Urothelium cell line (cell line): Measurements from ENCODE around the gene NRROS.
A peak's percentile ranks its signal among the peaks of the same experiment; 100 is the strongest.

Source experiments
- DNase-seq: peaks from one replicate; pipeline ENCODE4 v3.0.0; 2011; ENCODE audit warnings: low spot score, mixed read lengths
- FAIRE-seq: peaks from 2 replicates; lab custom pipeline; 2011; peaks lifted over from hg19 to GRCh38; lab: Jason Lieb, UNC

NRROS gene

GRCh38 chr3:196673632-196674031 is 34.1 kb downstream of the NRROS start:
- DNase-seq (no peak), FAIRE-seq (no peak)

- no peak for FAIRE-seq
- no peak for DNase-seq
Observed at GRCh38 chr3:196677353-196677752, 37.9 kb downstream of the NRROS start.

- DNase-seq: no peak
- FAIRE-seq: no peak
Observed at GRCh38 chr3:196677931-196678330, 38.4 kb downstream of the NRROS start.

GRCh38 chr3:196684548-196685407 is 45.3 kb downstream of the NRROS start:
- FAIRE-seq (no peak), DNase-seq (peak; percentile 60)

- no peak for DNase-seq
- FAIRE-seq: no peak
Observed at GRCh38 chr3:196686436-196686835, 46.9 kb downstream of the NRROS start.

DNA sequence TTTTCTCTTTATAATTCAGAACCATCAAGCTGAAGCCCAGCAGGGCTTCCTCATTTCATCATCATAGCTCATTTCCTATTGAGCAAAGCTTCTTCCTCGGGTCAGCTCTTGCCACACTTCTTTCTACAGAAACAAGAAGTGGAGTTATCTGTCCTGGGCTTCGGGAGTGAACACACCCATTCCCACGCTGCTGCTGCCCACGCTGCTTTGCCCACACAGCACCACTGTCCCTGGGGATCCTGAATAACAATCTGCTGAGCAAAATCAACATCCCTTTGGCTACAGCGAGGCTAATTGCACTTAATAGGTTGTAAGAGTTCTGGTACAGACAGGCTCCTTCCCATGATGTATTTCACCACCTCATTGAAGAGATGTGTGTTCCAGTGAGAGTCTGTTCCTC is 48.9 kb downstream of the NRROS start:
- no peak for FAIRE-seq
- no peak for DNase-seq

DNA sequence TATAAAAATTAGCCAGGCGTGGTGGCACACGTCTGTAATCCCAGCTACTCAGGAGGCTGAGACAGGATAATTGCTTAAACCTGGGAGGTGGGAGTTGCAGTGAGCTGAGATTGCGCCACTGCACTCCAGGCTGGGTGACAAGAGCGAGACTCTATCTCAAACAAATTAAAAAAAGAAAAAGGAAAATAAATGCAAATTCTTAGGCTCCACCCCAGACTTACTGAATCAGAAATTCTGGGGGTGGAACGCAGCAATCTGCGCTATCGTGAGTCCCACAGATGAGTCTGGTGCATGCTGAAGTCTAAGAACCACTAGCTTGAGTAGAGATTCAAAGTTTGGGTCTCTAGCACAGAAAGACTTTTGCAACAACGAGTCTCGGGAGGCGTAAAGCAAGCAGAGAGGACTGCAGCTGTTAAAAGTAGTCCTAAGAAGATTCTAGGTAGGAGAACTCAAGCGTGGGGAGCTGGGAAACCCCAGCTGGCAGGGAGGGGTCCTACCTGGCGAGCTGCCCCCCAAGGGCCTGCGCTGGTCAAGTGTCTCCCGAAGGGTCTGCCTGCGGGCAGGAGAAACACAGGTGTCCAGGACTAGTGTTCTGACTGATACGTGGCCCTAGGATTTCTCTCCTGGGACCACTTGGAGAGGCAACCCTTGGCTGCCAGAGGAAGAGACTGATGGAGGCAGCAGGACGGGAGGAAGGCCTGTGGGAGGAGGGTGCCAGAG is 50.6 kb downstream of the NRROS start:
- DNase-seq: no peak
- no peak for FAIRE-seq

DNA sequence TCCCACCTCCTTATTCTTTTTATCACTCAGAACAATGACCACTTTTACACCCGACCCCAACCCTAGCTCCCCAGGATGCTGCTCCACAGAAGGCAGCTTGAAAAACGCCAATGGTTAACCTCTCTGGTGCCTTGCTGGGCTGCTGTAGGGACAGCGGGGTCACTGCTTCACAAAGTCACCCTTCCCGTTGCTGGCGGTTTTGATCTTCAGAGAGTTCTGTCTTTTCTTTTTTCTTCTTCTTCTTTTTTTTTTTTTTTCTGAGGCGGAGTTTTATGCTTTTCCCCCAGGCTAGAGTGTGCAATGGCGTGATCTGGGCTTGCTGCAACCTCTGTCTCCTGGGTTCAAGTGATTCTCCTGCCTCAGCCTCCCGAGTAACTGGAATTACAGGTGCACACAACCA is 51.9 kb downstream of the NRROS start:
- no peak for FAIRE-seq

GRCh38 chr3:196694202-196694638 is 54.7 kb downstream of the NRROS start:
- no peak for DNase-seq
- no peak for FAIRE-seq

More for the DNA sequence above, 51.9 kb downstream of the NRROS start:
- DNase-seq: no peak

- peak; percentile 93 for FAIRE-seq
- DNase-seq: no peak
Observed at GRCh38 chr3:196694941-196695848, 55.7 kb downstream of the NRROS start.

- no peak for FAIRE-seq
- DNase-seq: no peak
Observed at GRCh38 chr3:196695849-196696226, 56.3 kb downstream of the NRROS start.

GRCh38 chr3:196697270-196697669 is 57.8 kb downstream of the NRROS start:
- DNase-seq: no peak
- FAIRE-seq: no peak

DNA sequence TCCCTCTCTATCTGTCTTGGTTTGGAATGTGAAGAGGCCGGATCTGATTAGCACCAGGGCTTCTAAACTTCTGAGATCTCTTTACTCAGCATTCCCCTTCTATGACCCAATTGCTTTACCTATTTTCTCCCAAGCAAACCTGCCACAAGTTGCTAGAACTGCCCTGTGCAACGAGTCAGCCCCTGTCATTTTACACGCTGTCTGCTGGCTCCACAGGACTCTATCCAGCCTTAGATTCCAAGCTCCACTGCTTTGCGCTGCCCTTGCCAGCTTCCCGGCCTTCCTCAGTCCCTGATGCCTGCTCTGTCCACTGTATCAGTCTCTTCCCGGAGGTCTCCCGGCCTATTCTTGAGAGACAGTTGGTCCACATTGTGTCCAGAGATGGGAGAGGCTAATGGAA is 60.3 kb downstream of the NRROS start:
- FAIRE-seq (no peak), DNase-seq (no peak)

GRCh38 chr3:196700801-196701200 is 61.3 kb downstream of the NRROS start:
- no peak for DNase-seq
- FAIRE-seq: no peak

DNA sequence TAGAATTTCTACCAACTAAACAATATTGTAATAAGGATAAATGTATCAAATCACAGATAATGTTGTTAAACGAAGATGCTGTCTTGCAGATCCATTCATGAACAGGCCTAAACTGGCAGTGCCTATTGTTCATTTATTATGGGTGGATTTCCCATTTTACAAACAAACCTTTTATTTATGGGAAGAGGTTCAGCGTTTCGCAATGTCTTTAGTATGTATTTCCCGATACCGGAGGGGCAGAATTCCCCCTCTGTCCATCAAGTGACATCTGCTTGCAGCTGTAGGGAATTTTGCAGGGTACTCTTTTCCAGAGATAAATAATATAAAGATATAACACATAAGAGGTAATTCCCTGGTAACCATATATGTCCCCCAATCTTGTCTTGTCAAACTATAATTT is 66.8 kb downstream of the NRROS start:
- DNase-seq (no peak), FAIRE-seq (no peak)

DNA sequence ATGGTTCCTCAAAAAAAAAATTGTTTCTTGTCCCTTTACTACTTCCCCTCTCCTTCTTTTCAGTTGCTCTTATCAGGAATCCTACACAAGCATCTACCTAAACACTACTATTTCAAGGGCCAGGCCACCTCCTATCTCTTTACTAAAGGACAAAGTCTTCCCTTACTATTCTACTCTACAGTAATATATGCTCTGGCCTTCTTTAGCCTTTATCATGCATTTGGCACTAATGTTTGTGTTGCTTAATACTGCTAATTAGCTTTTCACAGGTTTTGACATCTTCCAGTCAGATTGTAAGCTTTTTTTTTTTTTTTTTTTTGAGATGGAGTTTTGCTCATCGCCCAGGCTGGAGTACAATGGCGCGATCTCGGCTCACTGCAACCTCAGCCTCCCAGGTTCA is 67.2 kb downstream of the NRROS start:
- FAIRE-seq (no peak), DNase-seq (no peak)

GRCh38 chr3:196707566-196707965 is 68.1 kb downstream of the NRROS start:
- no peak for FAIRE-seq

GRCh38 chr3:196708467-196708866 is 69.0 kb downstream of the NRROS start:
- no peak for DNase-seq
- no peak for FAIRE-seq

More at GRCh38 chr3:196707566-196707965, 68.1 kb downstream of the NRROS start:
- no peak for DNase-seq
